HG03135 (cell line): Measurements from ENCODE around the gene ABCC4.
"Not testable (repeated sequence)": the region's sequence is repeated elsewhere in the genome, so short reads cannot be mapped to it uniquely, and the experiment has no call there.

ENCODE experiments used
- ATAC-seq: cut with Tn5 transposase; IDR thresholded peaks from one replicate; pipeline ENCODE4 v1.9.1; 2021; ENCODE audit warnings: mild to moderate bottlenecking, moderate library complexity; ENCODE audit not compliant: unreplicated experiment

The ABCC4 gene

DNA sequence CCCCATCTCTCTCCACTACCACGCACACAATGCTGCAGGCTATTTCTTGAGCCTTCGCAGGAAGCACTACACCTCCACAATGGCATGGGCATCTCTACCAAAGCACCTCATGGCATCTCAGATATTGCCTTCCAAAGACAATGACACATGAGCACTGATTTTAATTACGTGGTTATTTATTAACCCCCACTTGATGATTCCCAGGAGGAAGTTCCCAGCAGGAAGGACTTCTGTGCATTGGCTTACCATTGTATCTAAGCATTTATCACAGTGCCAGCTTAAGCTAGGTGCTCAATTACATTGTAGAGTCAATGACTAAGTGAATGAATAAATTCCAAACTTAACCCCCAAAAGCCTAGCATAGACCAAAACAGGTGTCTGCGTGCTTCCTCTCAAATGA is 101.4 kb downstream of the ABCC4 start:
- no peak for ATAC-seq

DNA sequence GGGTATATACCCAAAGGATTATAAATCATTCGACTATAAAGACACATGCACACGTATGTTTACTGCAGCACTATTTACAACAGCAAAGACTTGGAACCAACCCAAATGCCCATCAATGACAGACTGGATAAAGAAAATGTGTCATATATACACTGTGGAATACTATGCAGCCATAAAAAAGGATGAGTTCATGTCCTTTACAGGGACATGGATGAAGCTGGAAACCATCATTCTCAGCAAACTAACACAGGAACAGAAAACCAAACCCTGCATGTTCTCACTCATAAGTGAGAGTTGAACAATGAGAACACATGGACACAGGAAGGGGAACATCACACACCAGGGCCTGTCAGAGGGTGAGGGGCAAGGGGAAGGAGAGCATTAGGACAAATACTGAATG is 102.6 kb downstream of the ABCC4 start:
- not testable (repeated sequence) for ATAC-seq

GRCh38 chr13:95197548-95197947 is 103.7 kb downstream of the ABCC4 start:
- no peak for ATAC-seq

- ATAC-seq: no peak
Observed at GRCh38 chr13:95195146-95195545, 106.1 kb downstream of the ABCC4 start.

DNA sequence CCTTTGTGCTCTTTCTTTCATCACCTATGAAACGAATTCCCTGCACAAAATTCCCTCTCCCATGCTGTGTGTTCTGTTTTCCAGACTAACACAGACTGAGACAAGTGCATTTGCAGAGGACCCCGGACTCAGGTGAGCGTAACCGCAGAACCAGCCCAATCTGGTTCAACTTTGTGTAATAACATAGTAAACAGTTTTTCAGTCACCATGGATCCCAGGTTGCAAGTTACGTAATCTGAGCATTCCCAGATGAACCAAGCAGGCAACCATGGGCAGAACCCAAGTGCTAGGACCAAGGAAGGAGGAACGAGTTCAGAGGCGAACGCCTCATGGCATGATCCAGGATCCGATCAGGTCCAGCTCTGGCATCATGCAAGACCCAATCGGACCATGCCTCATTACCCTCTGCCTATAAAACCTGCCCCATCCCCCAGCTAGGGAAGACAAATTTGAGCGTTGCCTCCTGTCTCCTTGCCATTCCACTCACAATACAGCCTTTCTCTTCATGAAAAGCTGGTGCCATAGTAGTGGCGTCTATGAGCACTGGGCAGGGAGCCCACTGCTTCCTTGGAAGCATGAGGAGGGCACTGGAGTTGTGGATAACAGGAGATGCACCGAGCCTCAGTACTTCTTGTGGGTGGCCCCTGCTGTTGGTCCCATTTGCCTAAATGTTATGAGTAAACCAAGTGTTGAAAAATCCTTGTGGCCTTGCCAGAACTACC is 107.6 kb downstream of the ABCC4 start:
- no peak for ATAC-seq

DNA sequence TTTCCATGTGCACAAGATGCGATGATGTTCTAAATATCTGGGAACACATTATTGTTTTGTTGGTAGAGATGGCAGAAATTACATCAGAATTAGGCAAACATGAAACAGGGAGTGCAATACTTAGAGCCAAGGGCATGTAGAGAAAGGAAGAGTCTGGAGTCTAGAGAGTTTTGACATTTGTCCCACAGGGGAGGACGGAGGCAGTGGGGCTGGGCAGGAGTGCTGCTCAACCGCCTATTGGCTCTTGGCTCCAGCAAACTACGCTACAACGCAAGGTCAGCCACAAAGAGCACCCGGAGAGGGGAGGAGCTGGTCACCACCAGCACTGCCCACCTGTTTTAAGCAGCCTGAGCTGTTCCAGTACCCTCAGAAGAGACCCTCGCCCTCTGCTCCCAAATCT is 108.3 kb downstream of the ABCC4 start:
- no peak for ATAC-seq

DNA sequence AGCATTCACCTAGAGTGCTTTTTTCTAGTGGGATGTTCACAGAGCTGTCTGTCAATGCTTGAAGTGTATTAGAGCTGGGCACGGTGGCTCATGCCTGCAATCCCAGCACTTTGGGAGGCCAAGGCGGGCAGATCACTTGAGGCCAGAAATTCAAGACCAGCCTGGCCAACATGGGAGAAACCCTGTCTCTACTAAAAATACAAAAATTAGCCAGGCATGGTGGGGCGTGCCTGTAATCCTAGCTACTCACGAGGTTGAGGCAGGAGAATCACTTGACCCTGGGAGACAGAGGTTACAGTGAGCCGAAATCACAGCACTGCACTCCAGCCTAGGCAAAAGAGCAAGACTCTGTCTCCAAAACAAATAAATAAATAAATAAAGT is 108.7 kb downstream of the ABCC4 start:
- ATAC-seq: not testable (repeated sequence)

DNA sequence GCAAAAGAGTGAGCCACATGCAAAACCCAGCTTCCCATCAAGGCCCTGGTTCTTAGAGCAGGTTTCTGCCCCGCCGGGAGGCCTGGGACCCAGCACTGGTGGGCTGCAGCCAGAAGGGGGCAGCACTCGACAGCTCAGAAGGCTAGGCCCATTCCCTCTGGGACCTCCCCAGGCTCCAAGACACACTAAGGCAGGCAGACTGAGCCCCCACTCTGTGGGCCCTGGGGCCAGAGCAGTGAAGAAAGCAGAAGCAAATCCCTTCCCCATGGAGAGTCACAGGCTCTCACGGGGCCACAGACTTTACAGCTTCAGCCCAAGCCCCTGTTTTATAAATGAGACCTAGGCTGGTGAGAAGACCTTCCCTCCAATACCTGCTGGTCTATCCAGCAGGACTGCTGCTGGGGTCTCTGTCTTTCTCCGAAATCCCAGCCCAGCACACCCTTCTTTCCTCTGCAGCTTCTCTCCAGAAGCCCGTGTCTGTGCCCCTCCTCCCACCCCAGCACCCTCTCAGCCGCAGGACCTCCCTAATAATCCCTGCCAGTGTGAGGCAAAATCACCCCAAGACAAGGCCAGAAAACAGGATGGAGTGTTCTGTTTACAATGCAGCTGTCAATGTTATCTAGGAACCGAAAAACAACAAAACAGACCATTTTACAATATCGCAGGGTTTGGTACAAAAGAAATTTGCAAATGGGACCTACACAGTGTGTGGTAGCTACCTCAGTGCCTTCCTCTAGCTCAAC is 109.3 kb downstream of the ABCC4 start:
- ATAC-seq: peak; percentile 92

- no peak for ATAC-seq
Observed at GRCh38 chr13:95188128-95188527, 113.1 kb downstream of the ABCC4 start.

- no peak for ATAC-seq
Observed at GRCh38 chr13:95185851-95186250, 115.4 kb downstream of the ABCC4 start.

DNA sequence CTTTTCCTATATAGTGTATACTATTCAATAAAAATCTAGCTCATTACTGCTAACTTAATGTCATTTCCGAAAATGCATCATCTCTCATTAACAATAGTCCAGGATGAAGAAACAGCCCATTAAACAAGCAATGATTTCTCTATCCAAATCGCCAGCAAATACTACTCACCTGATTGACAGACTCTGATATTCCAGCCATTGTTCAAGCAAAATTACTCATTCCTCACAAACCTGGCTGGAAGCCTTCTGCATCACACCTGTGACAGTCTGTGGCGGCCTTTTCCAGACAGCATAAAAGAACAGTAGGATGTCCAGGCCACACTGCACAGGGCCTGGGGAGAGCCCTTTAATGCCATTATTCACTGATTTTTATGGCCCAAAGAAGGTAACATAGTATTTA is 115.9 kb downstream of the ABCC4 start:
- ATAC-seq: no peak

DNA sequence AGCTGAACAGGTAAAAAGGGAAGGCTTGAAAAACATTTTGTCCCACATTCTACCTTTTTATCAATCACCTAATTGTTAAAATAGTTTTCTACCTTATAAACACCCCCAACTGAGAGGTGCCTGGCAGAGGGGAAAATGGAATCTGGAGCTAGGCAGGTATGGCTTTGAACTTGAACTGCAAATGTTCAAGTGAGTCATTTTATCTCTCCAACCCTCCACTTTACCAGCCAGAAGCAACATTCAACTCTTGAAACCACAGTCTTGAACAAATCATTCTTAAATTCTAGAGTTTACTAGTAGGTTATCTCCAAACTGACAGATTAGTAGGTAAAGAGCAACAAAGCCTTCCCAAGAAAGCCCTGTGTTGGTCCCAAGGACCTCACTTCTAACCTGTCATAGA is 116.9 kb downstream of the ABCC4 start:
- ATAC-seq: no peak

- no peak for ATAC-seq
Observed at GRCh38 chr13:95182570-95183265, 118.5 kb downstream of the ABCC4 start.

DNA sequence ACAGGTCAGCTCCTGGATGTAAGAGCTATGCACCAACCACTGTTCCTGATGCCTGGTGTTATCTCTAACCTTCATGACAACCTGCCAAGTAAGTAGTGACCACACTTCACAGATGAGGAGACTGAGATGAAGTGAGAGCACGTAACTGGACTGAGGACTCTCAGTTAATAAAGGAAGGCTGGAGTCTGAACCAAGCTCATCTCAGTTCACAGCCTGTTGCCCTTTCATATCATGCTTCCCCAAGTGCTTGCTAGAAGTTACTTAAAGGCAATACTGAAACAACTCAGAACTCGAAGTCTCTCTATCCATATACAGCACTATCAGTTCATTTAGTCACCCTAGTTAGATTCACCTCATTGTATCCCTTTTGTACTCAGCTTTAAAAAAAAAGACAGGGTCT is 119.7 kb downstream of the ABCC4 start:
- peak; percentile 68 for ATAC-seq

DNA sequence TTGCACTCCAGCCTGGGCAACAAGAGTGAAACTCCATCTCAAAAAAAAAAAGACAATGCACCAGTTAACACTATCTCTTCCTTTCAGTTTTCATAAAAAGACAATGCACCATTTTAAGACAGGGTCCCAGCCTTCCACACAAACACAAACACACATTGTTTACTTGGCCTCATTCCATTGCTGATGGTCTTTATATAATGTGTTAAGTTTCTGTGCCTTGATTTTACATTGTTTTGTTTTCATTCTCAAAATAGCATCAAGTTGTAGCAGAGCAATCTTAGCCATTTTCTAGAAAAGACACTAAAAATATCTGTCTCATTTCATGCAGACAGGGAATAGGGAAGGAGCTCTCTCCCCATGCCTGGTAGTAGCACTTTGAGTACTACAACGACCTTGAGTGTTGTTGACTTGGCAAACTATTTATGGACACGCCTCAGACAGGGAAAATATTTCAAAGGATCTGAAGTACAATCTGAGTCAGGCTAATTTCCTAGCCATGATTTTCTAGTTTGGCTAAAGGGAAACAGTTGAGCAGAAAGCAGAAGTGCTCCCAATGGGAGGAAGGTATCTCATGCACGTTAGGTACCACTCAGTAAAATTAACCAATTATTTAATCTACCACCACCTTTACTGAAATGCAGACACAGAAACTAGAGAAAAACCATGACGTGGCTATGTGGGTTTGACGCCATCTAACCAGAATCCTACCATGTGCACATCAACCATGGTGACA is 120.6 kb downstream of the ABCC4 start:
- no peak for ATAC-seq

- ATAC-seq: no peak
Observed at GRCh38 chr13:95176611-95177259, 124.5 kb downstream of the ABCC4 start.

- ATAC-seq: no peak
Observed at GRCh38 chr13:95174517-95174916, 126.7 kb downstream of the ABCC4 start.

- no peak for ATAC-seq
Observed at GRCh38 chr13:95168191-95168590, 133.1 kb downstream of the ABCC4 start.

DNA sequence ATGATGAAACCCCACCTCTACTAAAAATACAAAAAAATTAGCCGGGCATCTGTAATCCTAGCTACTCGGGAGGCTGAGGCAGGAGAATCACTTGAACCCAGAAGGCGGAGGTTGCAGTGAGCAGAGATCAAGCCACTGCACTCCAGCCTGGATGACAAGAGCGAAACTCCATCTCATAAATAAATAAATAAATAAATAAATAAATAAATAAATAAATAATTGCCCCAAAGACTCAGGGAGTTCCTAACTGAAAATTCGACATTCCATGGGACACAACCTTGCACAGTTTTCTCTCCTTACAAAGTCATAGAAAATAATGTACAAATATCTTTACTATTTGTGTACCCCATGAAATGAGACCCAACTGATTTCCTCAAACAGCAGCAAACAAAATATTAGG is 134.2 kb downstream of the ABCC4 start:
- not testable (repeated sequence) for ATAC-seq

GRCh38 chr13:95164830-95165229 is 136.4 kb downstream of the ABCC4 start:
- ATAC-seq: no peak
